Keratinocyte (primary cell): ENCODE measurements around the gene ANKRD44. TPM values are rescaled to one million over a fixed set of nuclear protein-coding genes. Genes with fewer than 3 reads are reported as not detected.
A peak's percentile ranks its signal among the peaks of the same experiment; 100 is the strongest.

Source experiments
- DNase-seq: peaks from one replicate; pipeline ENCODE4 v3.0.0-alpha.2; 2011; ENCODE audit warnings: low read depth, missing footprints, low spot score
- FAIRE-seq: peaks from 2 replicates; lab custom pipeline; 2011; peaks lifted over from hg19 to GRCh38; lab: Jason Lieb, UNC
- H2AFZ ChIP-seq: 2 replicates; pipeline ENCODE4 v1.6.0; 2012; ENCODE audit warnings: low read length, control low read depth, inconsistent platforms; ENCODE audit not compliant: control insufficient read depth
- H3K27ac ChIP-seq: 2 replicates; pipeline ENCODE4 v1.5.1; 2011; ENCODE audit warnings: low read length; ENCODE audit not compliant: control insufficient read depth, insufficient read depth
- H3K27me3 ChIP-seq: 3 replicates; pipeline ENCODE4 v1.6.0; 2011; ENCODE audit warnings: low read length; ENCODE audit not compliant: control insufficient read depth, insufficient read depth; ENCODE audit errors: extremely low read depth
- H3K36me3 ChIP-seq, 2 experiments: 2 replicates in 1 of 2; 3 replicates in 1 of 2; pipeline ENCODE4 v1.5.1; 2011; ENCODE audit warnings: low read length in 2 of 2, mild to moderate bottlenecking in 1 of 2; ENCODE audit not compliant: control insufficient read depth in 2 of 2, insufficient read depth in 2 of 2; ENCODE audit errors: extremely low read depth in 1 of 2
- H3K4me1 ChIP-seq: 3 replicates; pipeline ENCODE4 v1.5.1; 2011; ENCODE audit warnings: low read length; ENCODE audit not compliant: control insufficient read depth, insufficient read depth; ENCODE audit errors: extremely low read depth
- H3K4me2 ChIP-seq: 3 replicates; pipeline ENCODE4 v1.6.0; 2011; ENCODE audit warnings: low read depth, low read length; ENCODE audit not compliant: control insufficient read depth, insufficient read depth; ENCODE audit errors: extremely low read depth
- H3K4me3 ChIP-seq, 3 experiments: fragments of 200-600 bp in 1 of 3; sonication (generic) in 1 of 3; 2 replicates in 2 of 3; 3 replicates in 1 of 3; pipeline ENCODE4 v1.5.1; 2011 to 2016; ENCODE audit warnings: low read length in 3 of 3, mild to moderate bottlenecking in 3 of 3, control low read depth in 2 of 3, inconsistent platforms in 1 of 3, low read depth in 1 of 3, mixed read lengths in 1 of 3, mixed run types in 1 of 3, moderate library complexity in 1 of 3; ENCODE audit not compliant: control insufficient read depth in 2 of 3, insufficient read depth in 2 of 3; ENCODE audit errors: extremely low read depth in 1 of 3
- H3K79me2 ChIP-seq: 2 replicates; pipeline ENCODE4 v1.6.0; 2012; ENCODE audit warnings: low read length; ENCODE audit not compliant: control insufficient read depth, insufficient read depth
- H3K9ac ChIP-seq: 3 replicates; pipeline ENCODE4 v1.6.0; 2011; ENCODE audit warnings: low read length; ENCODE audit not compliant: control insufficient read depth, insufficient read depth; ENCODE audit errors: extremely low read depth
- H3K9me1 ChIP-seq: 3 replicates; pipeline ENCODE4 v1.6.0; 2011; ENCODE audit warnings: low read length; ENCODE audit not compliant: control insufficient read depth, insufficient read depth; ENCODE audit errors: extremely low read depth
- H3K9me3 ChIP-seq: 2 replicates; pipeline ENCODE4 v1.5.1; 2012; ENCODE audit warnings: low read depth, low read length; ENCODE audit not compliant: control insufficient read depth
- H4K20me1 ChIP-seq: 3 replicates; pipeline ENCODE4 v1.6.0; 2011; ENCODE audit warnings: low read length; ENCODE audit not compliant: control insufficient read depth, insufficient read depth; ENCODE audit errors: extremely low read depth
- EZH2 ChIP-seq: IDR thresholded peaks from one replicate; pipeline ENCODE4 v1.6.1; 2012; ENCODE audit warnings: inconsistent platforms, mild to moderate bottlenecking, low read length, moderate library complexity
- dilution Hi-C: fragments of 300-500 bp; cut with MboI; formaldehyde crosslinking; loops from one replicate; pipeline ENCODE4 v1.7.0; 2020; ENCODE audit warnings: low sequenced_read_pairs; ENCODE audit not compliant: extremely low pct_ligation_motif_present
- polyA plus RNA-seq, 5 experiments: library from polyadenylated mRNA; depleted of rRNA in 3 of 5; stranded (reverse) in 3 of 5; stranded (forward) in 1 of 5; unstranded in 1 of 5; fragments of >200 nt; gene quantifications; 1 replicate in 1 of 5; 2 replicates in 3 of 5; 3 replicates in 1 of 5; pipeline versions ENCODE4 v1.2.1 to v1.2.3, GENCODE V29; 2011 to 2012; ENCODE audit warnings: missing spikeins in 2 of 5, low read depth in 1 of 5, low replicate concordance in 1 of 5
- TF ChIP-seq, protein P1 (sequence below), 3 experiments: IDR thresholded peaks in 1 of 3; conservative IDR thresholded peaks in 1 of 3; optimal IDR thresholded peaks in 1 of 3; 2 replicates in 2 of 3; 3 replicates in 1 of 3; pipeline versions ENCODE3 to v1.5.1; 2011; ENCODE audit warnings: low read length in 3 of 3, mild to moderate bottlenecking in 3 of 3, moderate library complexity in 2 of 3, control low read depth in 1 of 3, inconsistent platforms in 1 of 3; ENCODE audit not compliant: insufficient read depth in 2 of 3; ENCODE audit errors: extremely low read depth in 1 of 3

Gene ANKRD44
- polyA plus RNA-seq, 1 donor (not counting 4 experiments of a cell fraction or from before 2014, with no cell fraction given) = 0.35 TPM

DNA sequence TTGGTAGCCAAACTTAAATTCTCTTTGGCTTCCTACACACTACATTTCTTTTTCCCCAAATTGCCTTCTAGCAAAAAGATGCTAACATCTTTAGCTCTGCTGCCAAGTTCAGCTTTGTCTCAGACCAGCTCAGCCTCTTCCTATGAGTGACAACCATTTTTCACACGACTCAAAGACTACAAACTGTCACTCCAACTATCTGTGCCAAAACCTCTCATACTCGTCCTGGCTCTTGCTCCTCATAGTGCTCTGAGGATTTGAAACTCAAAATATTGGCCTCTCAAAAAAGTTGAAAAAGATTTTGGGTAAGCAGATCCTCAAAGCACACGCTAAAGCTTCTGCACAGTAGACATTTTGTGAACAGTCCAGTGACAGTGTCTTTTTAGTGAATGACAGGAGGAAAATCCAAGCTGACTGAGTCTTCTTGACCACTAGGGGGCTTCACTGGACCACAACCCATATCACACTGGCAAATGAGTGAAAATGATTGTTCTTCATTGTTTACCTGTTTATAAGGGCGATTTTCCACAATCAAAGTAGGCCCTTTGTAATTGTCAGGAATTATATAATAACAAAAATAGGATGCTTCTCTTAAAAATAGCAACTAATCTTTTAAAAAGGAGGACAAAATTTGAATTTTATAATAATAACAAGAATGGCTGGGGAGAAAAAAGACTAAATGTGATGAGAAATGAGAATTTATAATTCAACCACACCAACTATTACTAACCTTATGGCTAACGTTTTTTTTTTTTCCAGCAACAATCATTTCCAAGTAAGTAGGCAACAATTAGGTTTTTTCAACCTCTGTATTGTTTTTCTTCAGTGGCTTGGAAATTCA is 298.6 kb downstream of the ANKRD44 start:
- Histone ChIP-seq H3K27ac (no peak overlapping the region), H3K79me2 (no peaks in the 10 kb centered on the region), H3K36me3 (no peaks in the 10 kb centered on the region), H2AFZ (peak overlapping the region; percentile 33), H3K9me1 (no peaks in the 10 kb centered on the region), H3K27me3 (no peaks in the 10 kb centered on the region), H4K20me1 (no peaks in the 10 kb centered on the region), H3K9ac (no peak overlapping the region), H3K9me3 (no peaks in the 10 kb centered on the region), H3K4me1 (peaks cover 13% of the 10 kb centered on the region), H3K4me2 (no peak overlapping the region), H3K4me3 (no peak overlapping the region)
- dilution Hi-C loops = no loop called here
- no peak for TF ChIP-seq EZH2
- TF ChIP-seq, protein P1, sequence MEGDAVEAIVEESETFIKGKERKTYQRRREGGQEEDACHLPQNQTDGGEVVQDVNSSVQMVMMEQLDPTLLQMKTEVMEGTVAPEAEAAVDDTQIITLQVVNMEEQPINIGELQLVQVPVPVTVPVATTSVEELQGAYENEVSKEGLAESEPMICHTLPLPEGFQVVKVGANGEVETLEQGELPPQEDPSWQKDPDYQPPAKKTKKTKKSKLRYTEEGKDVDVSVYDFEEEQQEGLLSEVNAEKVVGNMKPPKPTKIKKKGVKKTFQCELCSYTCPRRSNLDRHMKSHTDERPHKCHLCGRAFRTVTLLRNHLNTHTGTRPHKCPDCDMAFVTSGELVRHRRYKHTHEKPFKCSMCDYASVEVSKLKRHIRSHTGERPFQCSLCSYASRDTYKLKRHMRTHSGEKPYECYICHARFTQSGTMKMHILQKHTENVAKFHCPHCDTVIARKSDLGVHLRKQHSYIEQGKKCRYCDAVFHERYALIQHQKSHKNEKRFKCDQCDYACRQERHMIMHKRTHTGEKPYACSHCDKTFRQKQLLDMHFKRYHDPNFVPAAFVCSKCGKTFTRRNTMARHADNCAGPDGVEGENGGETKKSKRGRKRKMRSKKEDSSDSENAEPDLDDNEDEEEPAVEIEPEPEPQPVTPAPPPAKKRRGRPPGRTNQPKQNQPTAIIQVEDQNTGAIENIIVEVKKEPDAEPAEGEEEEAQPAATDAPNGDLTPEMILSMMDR (optimal IDR thresholded peaks at IDR 0.05 in 1 of 3, IDR thresholded peaks at IDR 0.05 in 1 of 3, conservative IDR thresholded peaks at IDR 0.05 in 1 of 3; ENCODE audit: extremely low read depth in 1 of 3, insufficient read depth in 2 of 3, low read length in 3 of 3) = peak; percentile 77 to 83 (median 80)
- FAIRE-seq = peak; percentile 96
- DNase-seq = peak; percentile 13

DNA sequence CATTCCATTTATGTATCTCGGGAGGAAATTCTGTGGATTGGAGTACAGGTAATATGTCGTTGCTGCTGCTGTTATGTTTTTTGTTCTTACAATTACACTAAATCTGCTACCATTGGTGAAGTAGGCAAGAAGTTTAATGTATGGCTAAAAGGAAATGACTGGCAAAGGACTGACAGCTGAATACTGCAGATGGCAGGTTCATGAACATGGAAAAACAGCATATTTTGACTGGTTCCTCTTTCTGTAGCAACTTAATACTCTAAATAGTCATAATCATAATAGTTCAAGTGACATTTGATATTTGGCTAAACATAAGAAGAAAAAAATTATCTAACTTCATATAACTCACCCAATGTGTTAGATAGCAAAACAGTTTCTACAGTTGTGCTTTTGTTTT is 299.6 kb downstream of the ANKRD44 start:
- no peak overlapping the region for H3K27ac ChIP-seq
- no peak for DNase-seq
- no peak overlapping the region for H3K9ac ChIP-seq
- H3K4me2 ChIP-seq = no peak overlapping the region
- H3K9me1 ChIP-seq = no peaks in the 10 kb centered on the region
- dilution Hi-C loops = no loop called here
- TF ChIP-seq, protein P1 (optimal IDR thresholded peaks at IDR 0.05 in 1 of 3, IDR thresholded peaks at IDR 0.05 in 1 of 3, conservative IDR thresholded peaks at IDR 0.05 in 1 of 3; ENCODE audit: extremely low read depth in 1 of 3, insufficient read depth in 2 of 3, low read length in 3 of 3) = no peak
- no peak for TF ChIP-seq EZH2
- no peaks in the 10 kb centered on the region for H3K27me3 ChIP-seq
- no peaks in the 10 kb centered on the region for H3K36me3 ChIP-seq
- H3K79me2 ChIP-seq = no peaks in the 10 kb centered on the region
- no peaks in the 10 kb centered on the region for H3K9me3 ChIP-seq
- no peak for FAIRE-seq
- no peaks in the 10 kb centered on the region for H4K20me1 ChIP-seq
- peaks cover 13% of the 10 kb centered on the region for H3K4me1 ChIP-seq
- H2AFZ ChIP-seq = no peak overlapping the region
- no peak overlapping the region for H3K4me3 ChIP-seq
